Gastrocnemius medialis (tissue), 4 donors: ENCODE measurements around the gene RUVBL2. TPM values are rescaled to one million over a fixed set of nuclear protein-coding genes. Genes with fewer than 3 reads are reported as not detected.
A peak's percentile ranks its signal among the peaks of the same experiment; 100 is the strongest.

ENCODE experiments used
- ATAC-seq, 2 donors: fragments of 150-250 bp; one replicate each; pipeline ENCODE4 v1.9.1; 2016
- DNase-seq, 2 donors: peaks; one replicate each; pipeline ENCODE4 v3.0.0-alpha.2; 2019
- H3K27ac ChIP-seq, 4 donors: fragments of 200-600 bp; sonication (generic); 1 replicate in 1 of 4; 2 replicates in 3 of 4; pipeline ENCODE4 v1.5.1; 2016 to 2018; ENCODE audit warnings: mild to moderate bottlenecking in 2 of 4, moderate library complexity in 1 of 4
- H3K27me3 ChIP-seq, 3 donors: fragments of 200-600 bp; sonication (generic) in 2 of 3; 1 replicate in 1 of 3; 2 replicates in 2 of 3; pipeline versions ENCODE4 v1.5.1 to v1.6.0; 2016 to 2019; ENCODE audit warnings: mild to moderate bottlenecking in 1 of 3, moderate library complexity in 1 of 3
- H3K36me3 ChIP-seq, 2 donors: fragments of 200-600 bp; sonication (generic) in 1 of 2; one replicate each; pipeline ENCODE4 v1.5.1; 2017 to 2018
- H3K4me1 ChIP-seq, 2 donors: fragments of 200-600 bp; sonication (generic) in 1 of 2; one replicate each; pipeline ENCODE4 v1.5.1; 2016 to 2017; ENCODE audit warnings: mild to moderate bottlenecking in 2 of 2
- H3K4me3 ChIP-seq, 4 donors: fragments of 200-600 bp; sonication (generic) in 3 of 4; 1 replicate in 1 of 4; 2 replicates in 3 of 4; pipeline ENCODE4 v1.5.1; 2016 to 2019; ENCODE audit warnings: mild to moderate bottlenecking in 2 of 4
- H3K9me3 ChIP-seq, 3 donors: fragments of 200-600 bp; sonication (generic) in 2 of 3; 1 replicate in 1 of 3; 2 replicates in 2 of 3; pipeline ENCODE4 v1.5.1; 2016 to 2019
- CTCF ChIP-seq, 5 experiments: fragments of 450-650 bp in 3 of 5; fragments of 200-600 bp in 2 of 5; sonication (generic) in 2 of 5; IDR thresholded peaks in 4 of 5; conservative IDR thresholded peaks in 1 of 5; 1 replicate in 4 of 5; 2 replicates in 1 of 5; pipeline ENCODE4 v1.5.1; 2016 to 2019; ENCODE audit warnings: antibody characterized with exemption in 5 of 5, mild to moderate bottlenecking in 3 of 5, moderate library complexity in 3 of 5
- POLR2A ChIP-seq, 2 donors: fragments of 450-650 bp; IDR thresholded peaks; one replicate each; pipeline ENCODE4 v1.6.1; 2017; ENCODE audit warnings: antibody characterized with exemption in 2 of 2, mild to moderate bottlenecking in 2 of 2, moderate library complexity in 2 of 2
- in situ Hi-C, 4 donors: fragments of 200-750 bp; cut with MboI; loops; one replicate each; pipeline versions ENCODE4 v1.15.0 to v1.8.0; 2017; ENCODE audit warnings: low sequenced_read_pairs in 4 of 4
- intact Hi-C: fragments of 100-400 bp; cut with DNase I; formaldehyde crosslinking; loops from one replicate; pipeline ENCODE4 v1.15.1; 2023; ENCODE audit warnings: low total_unique reads
- total RNA-seq, 4 donors: library from RNA; depleted of rRNA; stranded (reverse); fragments of >200 nt; gene quantifications; one replicate each; pipeline versions ENCODE4 v1.1.0 to v1.2.3, GENCODE V29; 2016

Gene RUVBL2
- total RNA-seq, 4 donors from 2014 or later: 134 to 185 (median 146) TPM

- H3K27ac ChIP-seq: peak overlapping the region; percentile 48 to 100 (median 78)
- no peak overlapping the region for H3K4me3 ChIP-seq
- intact Hi-C loops (no loop called here), in situ Hi-C loops (loop anchor here in 1 of 4 donors (10.0 to 25.0 kb wide), 2 partner anchors 108 to 185 kb away; partner anchors contain the start of genes PLEKHA4 and PPP1R15A)
- no peaks in the 10 kb centered on the region for H3K27me3 ChIP-seq
- peaks cover 0 to 69% of the 10 kb centered on the region in 2 donors for H3K36me3 ChIP-seq
- no peak for DNase-seq
- no peak for ATAC-seq
- H3K9me3 ChIP-seq: no peaks in the 10 kb centered on the region
- H3K4me1 ChIP-seq: peaks cover 18 to 29% of the 10 kb centered on the region in 2 donors
- TF ChIP-seq POLR2A (IDR thresholded peaks at IDR 0.05): no peak
- no peak for TF ChIP-seq CTCF (IDR thresholded peaks at IDR 0.05 in 4 of 5, conservative IDR thresholded peaks at IDR 0.05 in 1 of 5)
Observed at GRCh38 chr19:48970139-48970766, 23.4 kb upstream of the RUVBL2 start.

- H3K36me3 ChIP-seq: peaks cover 0 to 68% of the 10 kb centered on the region in 2 donors
- ATAC-seq: peak; percentile 48 to 51
- no peaks in the 10 kb centered on the region for H3K9me3 ChIP-seq
- TF ChIP-seq POLR2A (IDR thresholded peaks at IDR 0.05) (no peak), CTCF (IDR thresholded peaks at IDR 0.05 in 4 of 5, conservative IDR thresholded peaks at IDR 0.05 in 1 of 5) (peak; percentile 81 to 91 (median 88))
- H3K27ac ChIP-seq: peak overlapping the region; percentile 48 to 100 (median 78)
- DNase-seq: peak in 1 of 2 donors; percentile 69
- intact Hi-C loops: no loop called here
- H3K4me3 ChIP-seq: no peak overlapping the region
- in situ Hi-C loops: loop anchor here in 1 of 4 donors (10.0 to 25.0 kb wide), 2 partner anchors 109 to 186 kb away; partner anchors contain the start of genes PLEKHA4 and PPP1R15A
- no peaks in the 10 kb centered on the region for H3K27me3 ChIP-seq
- peaks cover 18 to 28% of the 10 kb centered on the region in 2 donors for H3K4me1 ChIP-seq
Observed at GRCh38 chr19:48970923-48971395, 22.7 kb upstream of the RUVBL2 start.

GRCh38 chr19:48975947-48976847 lies 17.5 kb upstream of the RUVBL2 start:
- no peaks in the 10 kb centered on the region for H3K27me3 ChIP-seq
- H3K36me3 ChIP-seq: peaks cover 0 to 62% of the 10 kb centered on the region in 2 donors
- no peak overlapping the region for H3K4me3 ChIP-seq
- DNase-seq (peak in 1 of 2 donors; percentile 74), ATAC-seq (peak in 1 of 2 donors; percentile 29)
- H3K27ac ChIP-seq: peak overlapping the region; percentile 93 to 100 (median 99)
- H3K9me3 ChIP-seq: no peaks in the 10 kb centered on the region
- in situ Hi-C loops: loop anchor here in 1 of 4 donors (10.0 kb wide), 1 partner anchor 191 kb away; no protein-coding TSS in a partner anchor
- intact Hi-C loops: no loop called here
- no peak for TF ChIP-seq POLR2A (IDR thresholded peaks at IDR 0.05)
- TF ChIP-seq CTCF (IDR thresholded peaks at IDR 0.05 in 4 of 5, conservative IDR thresholded peaks at IDR 0.05 in 1 of 5): peak in 1 of 5 experiments; percentile 27
- H3K4me1 ChIP-seq: peaks cover 21% of the 10 kb centered on the region in 2 donors

- DNase-seq: no peak
- intact Hi-C loops: no loop called here
Observed at GRCh38 chr19:48977061-48977460, 16.6 kb upstream of the RUVBL2 start.

More at GRCh38 chr19:48977061-48977460, 16.6 kb upstream of the RUVBL2 start:
- TF ChIP-seq POLR2A (IDR thresholded peaks at IDR 0.05) (no peak), CTCF (IDR thresholded peaks at IDR 0.05 in 4 of 5, conservative IDR thresholded peaks at IDR 0.05 in 1 of 5) (no peak)
- Histone ChIP-seq H3K4me3 (no peak overlapping the region), H3K36me3 (peaks cover 0 to 67% of the 10 kb centered on the region in 2 donors), H3K27ac (peak overlapping the region; percentile 93 to 100 (median 99)), H3K27me3 (no peaks in the 10 kb centered on the region), H3K9me3 (no peaks in the 10 kb centered on the region), H3K4me1 (peaks cover 21% of the 10 kb centered on the region in 2 donors)
- ATAC-seq: no peak
- in situ Hi-C loops: loop anchor here in 1 of 4 donors (10.0 kb wide), 1 partner anchor 192 kb away; no protein-coding TSS in a partner anchor
